HG02840 (cell line): Measurements from ENCODE around the gene FOXD4.
"Not testable (repeated sequence)": the region's sequence is repeated elsewhere in the genome, so short reads cannot be mapped to it uniquely, and the experiment has no call there.

Experiments used
- ATAC-seq: cut with Tn5 transposase; IDR thresholded peaks from one replicate; pipeline ENCODE4 v1.9.1; 2021; ENCODE audit warnings: mild to moderate bottlenecking, moderate library complexity, moderate number of reproducible peaks; ENCODE audit not compliant: unreplicated experiment, low FRiP score

FOXD4 gene

DNA sequence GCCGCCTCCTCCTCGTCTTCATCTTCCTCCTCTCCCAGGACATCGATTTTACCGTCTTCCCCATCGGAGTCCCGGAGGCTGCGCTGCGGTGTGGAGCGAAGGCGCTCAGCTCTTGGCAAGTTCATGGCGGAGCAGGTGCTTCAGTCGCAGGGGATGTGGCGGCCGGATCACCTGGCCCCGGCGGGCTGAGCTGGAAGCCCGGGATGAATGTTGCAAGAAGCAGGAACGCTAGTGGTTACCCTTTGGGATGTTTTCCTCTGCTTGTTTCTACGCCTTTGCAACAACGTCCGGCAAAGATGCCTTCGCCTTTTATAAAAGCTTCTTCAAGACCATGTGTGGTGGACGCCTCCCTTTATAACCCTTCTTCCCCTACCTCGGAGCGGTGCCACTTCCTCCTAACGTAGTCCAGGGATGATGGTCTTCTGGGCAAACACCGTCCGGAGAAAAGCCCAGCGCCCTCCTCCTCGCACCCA is at the start of gene FOXD4:
TSS of gene FOXD4 (minus strand) at position 423 of the 473 bp plus-strand sequence. CDS start at position 125, 298 bp downstream.
- not testable (repeated sequence) for ATAC-seq

DNA sequence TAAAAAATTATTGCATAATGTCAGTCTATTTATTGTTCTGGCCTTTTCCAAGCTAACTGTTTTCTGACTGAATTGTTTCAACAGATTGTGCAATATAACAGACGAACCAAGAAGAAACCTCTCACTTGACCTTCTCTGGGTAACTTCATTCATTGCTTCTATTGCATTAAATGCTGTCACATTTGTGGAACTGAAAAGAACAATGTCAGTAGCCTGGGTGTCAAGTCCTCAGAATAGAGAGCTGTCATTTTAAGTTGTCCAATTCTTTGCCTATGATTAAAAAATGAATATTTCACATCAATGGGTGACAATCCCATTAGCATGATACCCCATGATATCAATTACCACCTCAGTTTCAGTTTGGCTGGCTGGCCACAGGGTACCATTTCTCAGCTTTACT is 41.7 kb upstream of the FOXD4 start:
- ATAC-seq = not testable (repeated sequence)

DNA sequence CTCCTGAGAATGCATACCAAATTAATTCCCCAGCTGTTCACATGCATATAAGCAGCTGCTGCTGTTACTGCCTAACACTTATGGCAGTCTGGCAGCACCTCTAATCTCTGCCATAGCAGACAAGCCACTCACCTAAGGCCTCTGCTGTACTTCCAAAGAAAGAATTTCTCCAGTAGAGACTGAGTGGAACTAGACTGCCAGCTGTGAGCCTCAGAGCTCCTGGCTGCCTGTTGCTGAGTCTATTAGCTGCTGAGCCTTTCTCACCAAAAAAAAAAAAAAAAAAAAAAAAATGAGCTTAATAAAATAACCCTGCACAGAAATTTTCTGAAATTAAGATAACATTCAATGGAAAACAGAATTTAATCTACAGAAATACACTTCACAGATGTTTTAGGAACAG is 33.0 kb upstream of the FOXD4 start:
- ATAC-seq = not testable (repeated sequence)

GRCh38 chr9:139880-140279 is 21.7 kb upstream of the FOXD4 start:
- ATAC-seq = not testable (repeated sequence)

GRCh38 chr9:117144-117994 is 848 bp downstream of the FOXD4 start:
- ATAC-seq = not testable (repeated sequence)

- ATAC-seq = not testable (repeated sequence)
Measured at GRCh38 chr9:116239-117077, 1.8 kb downstream of the FOXD4 start.

- not testable (repeated sequence) for ATAC-seq
Measured at GRCh38 chr9:115118-115451, 3.1 kb downstream of the FOXD4 start.

DNA sequence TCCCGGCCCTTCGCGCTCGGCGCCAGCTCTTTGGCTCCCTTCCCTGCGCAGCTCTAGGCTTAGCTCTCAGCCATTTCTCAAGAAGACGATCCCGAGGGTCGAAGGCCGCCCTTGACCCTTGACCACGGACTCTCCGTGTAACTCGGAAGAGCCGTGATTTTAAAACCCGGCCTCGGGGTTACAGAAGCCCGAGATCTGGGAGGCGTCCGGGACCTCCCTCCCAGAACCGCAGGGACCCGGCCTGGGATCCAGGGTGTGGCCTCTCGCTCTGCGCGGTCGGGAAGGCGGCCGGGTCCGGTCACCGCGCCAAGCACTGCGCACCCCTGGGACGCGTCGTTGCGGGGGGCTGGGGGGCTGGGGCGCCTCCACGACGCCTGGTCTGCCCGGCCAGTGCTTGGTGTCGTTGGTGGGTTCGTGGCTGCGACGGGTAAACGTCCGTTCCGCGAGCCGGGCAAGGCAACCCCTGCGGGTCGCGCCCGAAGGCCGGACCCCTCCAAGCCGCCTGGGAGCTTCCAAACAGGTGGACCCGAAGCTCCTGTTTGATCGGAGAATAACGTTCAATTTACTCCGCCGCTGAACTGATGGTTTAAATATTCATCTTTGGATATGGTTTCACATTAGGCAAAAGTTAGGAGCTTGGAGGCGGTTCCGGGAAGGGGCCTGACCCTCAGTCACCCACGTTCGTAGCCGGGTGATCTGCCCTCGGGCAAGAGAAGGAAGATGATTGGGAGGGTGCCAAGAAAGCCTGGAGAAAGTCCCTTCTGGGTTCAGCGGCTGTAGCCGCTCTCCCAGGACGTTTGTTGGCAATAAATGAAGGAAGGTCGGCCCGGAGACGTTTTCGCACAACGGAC is 3.7 kb downstream of the FOXD4 start:
- not testable (repeated sequence) for ATAC-seq

GRCh38 chr9:113468-114266 is 4.5 kb downstream of the FOXD4 start:
- peak; percentile 50 for ATAC-seq

DNA sequence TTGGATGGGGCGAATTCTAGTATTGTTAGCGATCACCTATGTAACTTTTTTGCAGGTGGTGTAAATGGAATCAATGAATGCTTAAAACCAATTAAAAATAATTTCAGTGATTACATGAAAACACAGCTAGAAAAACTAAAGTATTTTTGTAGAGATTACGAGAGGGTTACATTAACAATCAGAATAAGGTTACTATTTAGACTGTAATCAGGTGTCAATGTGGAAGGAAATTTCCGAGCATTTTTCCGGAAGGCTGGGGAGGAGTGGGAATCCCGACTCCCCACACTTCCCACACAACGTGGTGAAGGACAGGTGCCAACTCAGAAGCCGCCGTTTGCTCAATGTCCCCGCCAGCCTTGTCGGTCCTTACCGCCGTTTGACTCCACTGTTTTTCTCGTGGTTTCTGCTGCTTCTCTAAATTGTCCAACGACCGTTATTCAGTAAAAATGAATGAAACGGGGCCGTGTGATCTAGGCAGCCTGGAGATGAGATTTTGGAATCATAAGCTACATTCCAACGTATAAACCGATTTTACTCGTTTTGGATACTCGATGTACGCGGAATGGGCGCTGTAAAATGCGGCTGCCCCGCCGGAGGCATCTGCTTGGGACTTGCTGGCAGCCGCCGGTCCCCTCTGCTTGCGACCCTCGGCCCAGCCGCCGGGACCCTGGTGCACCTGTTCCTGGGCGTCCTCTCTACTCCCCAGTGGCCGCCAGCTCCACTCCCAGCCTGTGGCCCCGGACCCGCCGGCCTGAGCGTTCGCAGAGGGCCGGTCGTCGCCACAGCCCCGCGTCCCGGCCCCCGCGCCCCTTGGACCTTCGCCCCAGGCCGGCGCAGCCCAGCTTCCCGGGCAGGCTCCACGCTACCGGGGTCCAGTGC is 5.4 kb downstream of the FOXD4 start:
- ATAC-seq = not testable (repeated sequence)

- not testable (repeated sequence) for ATAC-seq
Measured at GRCh38 chr9:110672-111071, 7.5 kb downstream of the FOXD4 start.

- ATAC-seq = not testable (repeated sequence)
Measured at GRCh38 chr9:109540-109939, 8.7 kb downstream of the FOXD4 start.

GRCh38 chr9:108742-109495 is 9.3 kb downstream of the FOXD4 start:
- not testable (repeated sequence) for ATAC-seq

GRCh38 chr9:105991-106390 is 12.2 kb downstream of the FOXD4 start:
- not testable (repeated sequence) for ATAC-seq

GRCh38 chr9:100430-100829 is 17.8 kb downstream of the FOXD4 start:
- ATAC-seq = not testable (repeated sequence)

DNA sequence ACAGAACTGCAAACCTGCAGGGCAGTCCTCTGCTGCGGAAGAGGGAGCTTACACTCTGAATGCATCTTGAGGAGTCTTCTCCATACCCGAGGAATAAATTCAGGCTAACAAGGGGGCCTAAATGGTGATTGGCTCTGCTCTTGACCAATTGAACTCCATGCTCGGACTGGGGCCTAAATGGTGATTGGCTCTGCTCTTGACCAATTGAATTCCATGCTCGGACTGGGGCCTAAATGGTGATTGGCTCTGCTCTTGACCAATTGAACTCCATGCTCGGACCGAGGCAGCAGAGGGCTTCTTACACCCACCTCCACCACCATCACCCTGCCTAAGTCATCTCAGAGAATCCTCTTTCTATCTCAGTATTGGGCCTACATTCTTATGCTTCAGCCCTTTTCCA is 18.4 kb downstream of the FOXD4 start:
- ATAC-seq = not testable (repeated sequence)

DNA sequence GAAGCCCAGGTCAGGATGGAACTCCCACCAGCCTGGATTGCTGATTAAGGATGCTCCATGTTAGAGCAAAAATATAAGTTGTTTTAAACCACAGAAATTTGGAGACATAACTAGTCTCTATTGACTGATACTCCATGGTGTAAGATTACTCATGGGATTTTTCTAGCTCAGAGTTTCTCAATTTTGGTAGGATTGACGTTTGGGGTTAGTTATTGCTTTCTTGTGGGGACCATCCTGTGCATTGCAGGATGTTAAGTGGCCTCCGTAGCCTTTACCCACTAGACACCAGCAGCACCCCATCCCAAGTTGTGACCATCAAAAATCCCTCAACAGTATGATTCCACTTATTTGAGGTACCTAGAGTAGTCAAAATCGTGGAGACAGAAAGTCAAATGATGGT is 19.4 kb downstream of the FOXD4 start:
- ATAC-seq = not testable (repeated sequence)

GRCh38 chr9:94992-95391 is 23.2 kb downstream of the FOXD4 start:
- ATAC-seq = not testable (repeated sequence)
